ENCODE data around the gene CWF19L1. TPM values are rescaled to one million over a fixed set of nuclear protein-coding genes. Genes with fewer than 3 reads are reported as not detected.

Gene CWF19L1
- polyA plus RNA-seq, 1 donor: 23.4 TPM

GRCh38 chr10:100248820-100249219 lies 18.6 kb downstream of the CWF19L1 start:
- DNase-seq: no peak

GRCh38 chr10:100245484-100246220 lies 21.8 kb downstream of the CWF19L1 start:
- DNase-seq: no peak

- no peak for DNase-seq
Observed at GRCh38 chr10:100239851-100240250, 27.6 kb downstream of the CWF19L1 start.

- DNase-seq: no peak
Observed at GRCh38 chr10:100238429-100238828, 29.0 kb downstream of the CWF19L1 start.

GRCh38 chr10:100232101-100232500 lies 35.3 kb downstream of the CWF19L1 start:
- no peak for DNase-seq

- DNase-seq: no peak
Observed at GRCh38 chr10:100229819-100230422, 37.5 kb downstream of the CWF19L1 start.

GRCh38 chr10:100223879-100224278 lies 43.6 kb downstream of the CWF19L1 start:
- DNase-seq: no peak

GRCh38 chr10:100222529-100222928 lies 44.9 kb downstream of the CWF19L1 start:
- DNase-seq: no peak

GRCh38 chr10:100216006-100216405 lies 51.4 kb downstream of the CWF19L1 start:
- DNase-seq: no peak

GRCh38 chr10:100209303-100209702 lies 58.1 kb downstream of the CWF19L1 start:
- no peak for DNase-seq

GRCh38 chr10:100208276-100208675 lies 59.2 kb downstream of the CWF19L1 start:
- no peak for DNase-seq

GRCh38 chr10:100204370-100204769 lies 63.1 kb downstream of the CWF19L1 start:
- no peak for DNase-seq

GRCh38 chr10:100201549-100201948 lies 65.9 kb downstream of the CWF19L1 start:
- no peak for DNase-seq

GRCh38 chr10:100194711-100195110 lies 72.7 kb downstream of the CWF19L1 start:
- no peak for DNase-seq

- peak; percentile 57 for DNase-seq
Observed at GRCh38 chr10:100192350-100192749, 75.1 kb downstream of the CWF19L1 start.

- DNase-seq: peak; percentile 50
Observed at GRCh38 chr10:100186253-100187212, 80.9 kb downstream of the CWF19L1 start.

- DNase-seq: peak; percentile 97
Observed at GRCh38 chr10:100185364-100186252, 81.8 kb downstream of the CWF19L1 start, which contains the start of gene ERLIN1. Gene ERLIN1 (minus strand): TSS chr10:100186029. CDS start chr10:100185626, 403 bp downstream.

- DNase-seq: peak; percentile 15
Observed at GRCh38 chr10:100184840-100185239, 82.6 kb downstream of the CWF19L1 start.

- DNase-seq: no peak
Observed at GRCh38 chr10:100184426-100184825, 83.0 kb downstream of the CWF19L1 start.

GRCh38 chr10:100183481-100183880 lies 84.0 kb downstream of the CWF19L1 start:
- DNase-seq: no peak

GRCh38 chr10:100182908-100183307 lies 84.5 kb downstream of the CWF19L1 start:
- DNase-seq: no peak
